IPS DF 6.9 (cell line): Measurements from ENCODE around the gene SMIM38.

Experiments
- DNase-seq: peaks from one replicate; pipeline ENCODE4 v3.0.0-alpha.2; 2013; ENCODE audit warnings: low read depth, low spot score
- H3K27ac ChIP-seq: one replicate; pipeline ENCODE4 v1.5.1; 2013; ENCODE audit warnings: low read length, control low read depth
- H3K27me3 ChIP-seq: 2 replicates; pipeline ENCODE4 v1.6.1; 2013; ENCODE audit warnings: mild to moderate bottlenecking, low read length; ENCODE audit not compliant: control insufficient read depth, insufficient read depth
- H3K36me3 ChIP-seq: 2 replicates; pipeline ENCODE4 v1.6.1; 2013; ENCODE audit warnings: low read length; ENCODE audit not compliant: control insufficient read depth, insufficient read depth
- H3K4me1 ChIP-seq: 2 replicates; pipeline ENCODE4 v1.6.1; 2013; ENCODE audit warnings: low read length; ENCODE audit not compliant: control insufficient read depth, insufficient read depth
- H3K4me3 ChIP-seq: 2 replicates; pipeline ENCODE4 v1.5.1; 2013; ENCODE audit warnings: mild to moderate bottlenecking, low read length
- H3K9me3 ChIP-seq: 2 replicates; pipeline ENCODE4 v1.6.1; 2013; ENCODE audit warnings: low read length, inconsistent platforms; ENCODE audit not compliant: control insufficient read depth, insufficient read depth
- WGBS: extraction: QIAGEN DNeasy Blood & Tissue Kit; methylation state at CpG from one replicate; pipeline ENCODE4 v1.1.7; 2013; ENCODE audit warnings: mixed read lengths, missing lambda C conversion rate; ENCODE audit not compliant: insufficient read length, insufficient coverage; 5-methylcytosine and 5-hydroxymethylcytosine counted together

SMIM38 gene

DNA sequence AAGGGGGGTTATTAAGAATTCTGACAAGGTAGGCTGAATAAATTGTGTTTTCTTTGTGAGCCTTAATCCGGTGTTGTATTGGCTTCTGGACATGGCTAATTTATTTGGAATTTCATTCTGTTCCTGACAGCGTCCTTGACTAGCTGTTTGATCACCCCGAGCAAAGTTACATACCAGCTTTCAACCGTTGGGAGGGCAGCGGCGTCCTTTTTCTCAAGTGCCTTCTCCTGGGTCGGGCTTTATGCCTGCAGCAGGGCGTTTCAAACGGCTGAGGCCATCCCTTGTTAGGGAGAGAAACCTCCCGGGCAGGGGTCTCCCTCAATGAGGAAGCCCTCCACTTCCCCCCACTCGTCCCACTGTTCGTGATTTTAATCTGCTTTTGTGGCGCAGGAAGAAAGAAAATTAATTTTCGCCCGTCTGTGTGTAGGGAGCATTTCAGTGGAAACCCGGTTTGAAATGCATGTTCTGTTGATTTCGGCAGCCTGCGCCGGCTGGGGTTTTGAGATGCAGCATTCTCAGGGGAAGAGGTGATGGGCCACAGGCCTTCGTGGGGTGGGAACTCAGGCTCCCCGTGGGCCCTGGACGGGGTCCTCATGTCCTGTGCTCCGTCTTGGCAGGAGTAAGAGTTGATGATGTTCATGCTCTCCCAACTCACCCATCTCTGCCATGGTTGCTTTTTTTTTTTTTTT is 2.9 kb upstream of the SMIM38 start:
- Histone ChIP-seq H3K9me3 (no peaks in the 10 kb centered on the region), H3K4me3 (no peak overlapping the region), H3K27me3 (no peaks in the 10 kb centered on the region), H3K4me1 (peaks cover 7% of the 10 kb centered on the region), H3K27ac (no peak overlapping the region), H3K36me3 (no peaks in the 10 kb centered on the region)
- no CpG with 5 or more reads among the region's 23 CpGs for WGBS
- DNase-seq: no peak

GRCh38 chr11:69153661-69154060 is 2.1 kb upstream of the SMIM38 start:
- WGBS: no CpG with 5 or more reads among the region's 7 CpGs
- H3K27me3 ChIP-seq: no peaks in the 10 kb centered on the region
- peaks cover 7% of the 10 kb centered on the region for H3K4me1 ChIP-seq
- no peak overlapping the region for H3K27ac ChIP-seq
- H3K4me3 ChIP-seq: no peak overlapping the region
- no peak for DNase-seq
- H3K36me3 ChIP-seq: no peaks in the 10 kb centered on the region
- no peaks in the 10 kb centered on the region for H3K9me3 ChIP-seq

DNA sequence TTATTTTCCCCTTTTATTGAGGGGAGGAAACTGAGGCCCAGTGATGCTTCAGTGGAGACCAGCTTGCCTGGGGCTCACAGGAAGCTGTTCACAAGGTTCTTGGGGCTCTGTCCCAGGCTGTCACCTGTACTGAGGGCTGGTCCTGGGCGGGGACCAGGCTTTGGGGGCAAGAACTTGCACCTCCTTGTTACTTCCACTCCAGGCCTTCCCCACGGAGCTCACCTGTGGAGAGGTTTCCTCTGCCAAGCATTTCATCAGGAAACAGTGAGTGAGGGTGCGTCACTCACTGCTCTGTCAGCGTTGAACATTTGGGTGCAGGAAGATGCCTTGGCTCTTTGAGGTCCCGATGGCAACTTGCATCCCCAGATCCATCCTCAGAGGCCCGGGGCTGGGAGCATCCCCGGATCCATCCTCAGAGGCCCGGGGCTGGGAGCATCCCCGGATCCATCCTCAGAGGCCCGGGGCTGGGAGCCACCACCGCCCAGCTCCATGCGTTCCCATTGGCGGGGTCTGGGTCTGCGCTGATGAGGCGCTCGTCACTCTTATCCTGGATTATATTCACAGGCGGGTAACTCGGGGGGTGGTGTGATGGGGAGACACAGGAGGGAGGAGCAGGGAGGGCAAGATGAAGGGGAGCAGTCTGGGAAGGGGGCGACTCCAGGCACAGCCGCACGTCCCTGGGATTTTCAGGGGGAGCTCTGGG is 1.4 kb upstream of the SMIM38 start:
- H3K9me3 ChIP-seq: no peaks in the 10 kb centered on the region
- no CpG with 5 or more reads among the region's 21 CpGs for WGBS

GRCh38 chr11:69154938-69155301 is 815 bp upstream of the SMIM38 start:
- H3K27ac ChIP-seq: no peak overlapping the region
- H3K27me3 ChIP-seq: no peaks in the 10 kb centered on the region
- WGBS: no CpG with 5 or more reads among the region's 10 CpGs
- H3K4me1 ChIP-seq: peaks cover 7% of the 10 kb centered on the region
- no peak for DNase-seq
- H3K4me3 ChIP-seq: no peak overlapping the region
- no peaks in the 10 kb centered on the region for H3K36me3 ChIP-seq
- no peaks in the 10 kb centered on the region for H3K9me3 ChIP-seq

More for the DNA sequence above, 1.4 kb upstream of the SMIM38 start:
- H3K36me3 ChIP-seq: no peaks in the 10 kb centered on the region
- no peak overlapping the region for H3K27ac ChIP-seq
- no peak for DNase-seq
- peaks cover 7% of the 10 kb centered on the region for H3K4me1 ChIP-seq
- no peak overlapping the region for H3K4me3 ChIP-seq
- H3K27me3 ChIP-seq: no peaks in the 10 kb centered on the region

DNA sequence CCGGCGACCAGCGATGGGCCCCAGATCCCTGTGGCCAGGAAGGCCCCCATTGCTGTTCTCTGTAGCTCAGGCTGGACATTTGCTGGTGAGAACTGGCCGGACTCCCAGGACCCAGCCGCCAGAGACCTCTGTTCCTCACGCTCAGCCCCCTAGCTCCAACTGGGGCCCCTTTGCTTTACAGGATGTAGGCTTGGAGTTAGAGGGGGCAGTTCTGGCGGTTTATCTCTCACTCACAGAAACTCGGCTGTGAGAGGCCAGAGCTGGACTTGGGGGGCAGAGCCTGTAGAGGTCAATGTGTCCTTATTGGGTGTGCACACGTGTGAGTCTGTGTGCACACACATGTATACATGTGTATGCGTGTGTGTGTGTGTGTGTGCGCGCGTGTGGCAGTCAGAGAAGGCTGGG is 502 bp downstream of the SMIM38 start:
- no peak overlapping the region for H3K27ac ChIP-seq
- H3K9me3 ChIP-seq: no peaks in the 10 kb centered on the region
- no CpG with 5 or more reads among the region's 13 CpGs for WGBS
- H3K36me3 ChIP-seq: no peaks in the 10 kb centered on the region
- DNase-seq: no peak
- H3K4me1 ChIP-seq: peaks cover 7% of the 10 kb centered on the region
- no peaks in the 10 kb centered on the region for H3K27me3 ChIP-seq
- H3K4me3 ChIP-seq: no peak overlapping the region

- no CpG with 5 or more reads among the region's 15 CpGs for WGBS
- H3K9me3 ChIP-seq: no peaks in the 10 kb centered on the region
- H3K27me3 ChIP-seq: no peaks in the 10 kb centered on the region
- peaks cover 7% of the 10 kb centered on the region for H3K4me1 ChIP-seq
- no peak overlapping the region for H3K27ac ChIP-seq
- DNase-seq: no peak
- H3K36me3 ChIP-seq: no peaks in the 10 kb centered on the region
- H3K4me3 ChIP-seq: no peak overlapping the region
These were observed 979 bp downstream of the SMIM38 start for GRCh38 chr11:69156673-69157155.

- WGBS: no CpG with 5 or more reads among the region's 44 CpGs
- Histone ChIP-seq H3K27ac (no peak overlapping the region), H3K4me1 (peaks cover 6% of the 10 kb centered on the region), H3K36me3 (no peaks in the 10 kb centered on the region), H3K4me3 (no peak overlapping the region), H3K27me3 (no peaks in the 10 kb centered on the region), H3K9me3 (no peaks in the 10 kb centered on the region)
- no peak for DNase-seq
These were observed 1.6 kb downstream of the SMIM38 start for GRCh38 chr11:69157156-69157821.

DNA sequence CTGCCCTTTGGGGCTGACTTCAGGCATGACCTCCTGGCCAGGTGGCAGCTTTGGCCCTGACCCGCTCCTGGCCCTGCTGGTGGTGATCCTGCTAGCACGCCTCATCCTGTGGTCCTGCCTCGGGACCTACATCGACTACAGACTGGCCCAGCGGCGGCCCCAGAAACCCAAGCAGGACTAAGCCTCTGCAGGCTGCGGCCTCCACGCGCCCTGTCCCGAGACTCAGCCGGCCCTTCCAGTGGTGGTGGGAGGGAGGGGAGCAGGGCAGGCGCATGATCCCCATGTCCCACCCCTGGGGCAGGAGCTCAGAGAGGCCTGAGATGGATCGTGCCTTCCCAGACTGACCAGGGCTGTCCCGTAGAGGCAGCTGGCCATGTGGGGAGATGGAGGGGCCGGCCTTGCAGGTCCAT is 2.1 kb downstream of the SMIM38 start:
- H3K27ac ChIP-seq: no peak overlapping the region
- no peaks in the 10 kb centered on the region for H3K27me3 ChIP-seq
- no CpG with 5 or more reads among the region's 15 CpGs for WGBS
- no peak for DNase-seq
- H3K4me1 ChIP-seq: peaks cover 2% of the 10 kb centered on the region
- H3K36me3 ChIP-seq: no peaks in the 10 kb centered on the region
- no peaks in the 10 kb centered on the region for H3K9me3 ChIP-seq
- H3K4me3 ChIP-seq: no peak overlapping the region

- WGBS: no CpG with 5 or more reads among the region's 21 CpGs
- Histone ChIP-seq H3K36me3 (no peaks in the 10 kb centered on the region), H3K4me1 (no peaks in the 10 kb centered on the region; the same call in 1 of the 2 replicates), H3K27me3 (no peaks in the 10 kb centered on the region), H3K9me3 (no peaks in the 10 kb centered on the region), H3K27ac (no peak overlapping the region), H3K4me3 (no peak overlapping the region)
- no peak for DNase-seq
These were observed 2.8 kb downstream of the SMIM38 start for GRCh38 chr11:69158301-69159149.
